Measurements from ENCODE around the gene LCMT2. TPM values are rescaled to one million over a fixed set of nuclear protein-coding genes. Genes with fewer than 3 reads are reported as not detected.

The LCMT2 gene
- polyA plus RNA-seq (2013): 3.8 and 4.0 TPM in 2 replicates

DNA sequence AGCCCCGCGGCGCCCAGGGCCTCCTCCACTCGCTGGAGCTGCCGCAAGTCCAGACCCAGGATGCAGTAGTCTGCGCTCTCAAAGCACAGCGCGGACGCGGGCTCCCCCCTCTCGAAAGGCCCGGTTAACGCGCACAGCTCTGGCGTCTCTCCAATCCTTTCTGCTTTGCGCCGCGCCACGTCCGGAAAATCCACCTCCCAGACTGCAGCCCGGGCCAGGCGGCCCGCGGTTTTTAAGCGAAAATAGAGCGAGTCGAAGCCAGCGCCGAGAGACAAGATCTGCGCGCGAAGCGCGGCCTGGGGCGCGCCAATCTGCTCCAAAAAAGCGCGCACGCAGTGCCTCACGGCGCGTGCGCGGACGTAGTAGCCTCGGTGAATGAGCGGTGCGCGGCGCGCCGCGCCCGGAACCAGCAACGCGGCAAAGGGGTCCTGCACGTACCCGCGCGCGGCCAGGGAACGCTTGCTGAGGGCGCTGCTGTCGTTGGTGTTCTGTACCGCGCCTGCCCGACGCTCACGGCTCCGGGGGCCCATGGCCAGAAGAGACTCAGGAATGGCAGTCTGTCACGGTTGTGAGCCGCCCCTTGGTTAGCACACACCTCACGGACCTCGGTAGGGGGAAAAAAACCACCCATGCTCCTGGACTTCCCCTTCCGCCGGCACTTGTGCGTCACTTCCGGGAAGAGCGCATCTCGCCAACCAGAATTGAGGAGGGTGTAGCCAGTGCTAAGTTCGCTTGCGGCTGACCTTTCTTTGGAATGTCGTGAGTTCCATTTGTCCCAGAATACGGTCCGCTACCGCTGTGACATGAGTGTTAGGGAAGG lies at the start of gene LCMT2:
LCMT2 (minus strand) TSS at position 614 of the 820 bp plus-strand sequence; CDS start at position 530, 84 bp downstream.
- H3K9me3 ChIP-seq (ENCODE audit: insufficient read depth, low read depth, low read length): no peaks in the 10 kb centered on the region
- H3K4me3 ChIP-seq (ENCODE audit: low read depth, low read length): peak within 1 kb of the TSS; percentile 91
- no CpG with 5 or more reads among the region's 86 CpGs for WGBS (ENCODE audit: extremely low coverage, insufficient coverage, insufficient read length)
- H3K14ac ChIP-seq (ENCODE audit: low read length): peak within 1 kb of the TSS; percentile 94
- H3K27me3 ChIP-seq (ENCODE audit: insufficient read depth, low read length): no peaks in the 10 kb centered on the region
- H3K4me2 ChIP-seq (ENCODE audit: low read length): peak within 1 kb of the TSS; percentile 87
- peak within 1 kb of the TSS; percentile 97 for H3K18ac ChIP-seq (ENCODE audit: low read length)
- peak within 1 kb of the TSS; percentile 85 for H2BK5ac ChIP-seq (ENCODE audit: low read depth, low read length, poor library complexity)
- H4K91ac ChIP-seq (ENCODE audit: low read depth, low read length): peak within 1 kb of the TSS; percentile 94
- H3K4ac ChIP-seq (ENCODE audit: low read depth, low read length): peak within 1 kb of the TSS; percentile 91
- peak within 1 kb of the TSS; percentile 98 for H4K8ac ChIP-seq (ENCODE audit: low read depth, low read length)
- H2BK12ac ChIP-seq (ENCODE audit: low read length): no peak within 1 kb of the TSS
- peaks cover 9% of the 10 kb centered on the region for H3K79me2 ChIP-seq (ENCODE audit: control insufficient read depth, insufficient read depth, low read length, poor library complexity)
- peak within 1 kb of the TSS; percentile 93 for H3K27ac ChIP-seq (ENCODE audit: low read depth, low read length)
- peak within 1 kb of the TSS; percentile 86 for H3K9ac ChIP-seq (ENCODE audit: low read length)
- no peak within 1 kb of the TSS for H3K23ac ChIP-seq (ENCODE audit: low read length)
- H3K4me1 ChIP-seq (ENCODE audit: control insufficient read depth in 1 of 2, insufficient read depth in 2 of 2, low read length in 2 of 2): peaks cover 8 to 9% of the 10 kb centered on the region in 2 experiments
- H3K36me3 ChIP-seq (ENCODE audit: control insufficient read depth in 1 of 2, insufficient read depth in 2 of 2, low read length in 2 of 2): no peaks in the 10 kb centered on the region
- peak within 1 kb of the TSS; percentile 95 for H4K12ac ChIP-seq (ENCODE audit: low read depth, low read length)
- peak within 1 kb of the TSS; percentile 87 for H2BK120ac ChIP-seq (ENCODE audit: insufficient read depth, low read length, poor library complexity)
- DNase-seq: peak; percentile 95 to 98
- H2AK5ac ChIP-seq (ENCODE audit: low read length): peak within 1 kb of the TSS; percentile 78
- peak within 1 kb of the TSS; percentile 89 for H2AFZ ChIP-seq (ENCODE audit: insufficient read depth, low read length, poor library complexity)
- H3K79me1 ChIP-seq (ENCODE audit: low read length): peaks cover 12% of the 10 kb centered on the region

- no peak overlapping the region for H3K4me3 ChIP-seq (ENCODE audit: low read depth, low read length)
- H3K36me3 ChIP-seq (ENCODE audit: control insufficient read depth in 1 of 2, insufficient read depth in 2 of 2, low read length in 2 of 2): peaks cover 7 to 9% of the 10 kb centered on the region in 2 experiments
- no peak overlapping the region for H3K4ac ChIP-seq (ENCODE audit: low read depth, low read length)
- no peak overlapping the region for H2BK5ac ChIP-seq (ENCODE audit: low read depth, low read length, poor library complexity)
- no peak for DNase-seq
- no peaks in the 10 kb centered on the region for H3K4me1 ChIP-seq (ENCODE audit: control insufficient read depth in 1 of 2, insufficient read depth in 2 of 2, low read length in 2 of 2)
- no peaks in the 10 kb centered on the region for H3K27me3 ChIP-seq (ENCODE audit: insufficient read depth, low read length)
- no peak overlapping the region for H2AFZ ChIP-seq (ENCODE audit: insufficient read depth, low read length, poor library complexity)
- H2AK5ac ChIP-seq (ENCODE audit: low read length): no peak overlapping the region
- no peak overlapping the region for H4K8ac ChIP-seq (ENCODE audit: low read depth, low read length)
- no peak overlapping the region for H2BK12ac ChIP-seq (ENCODE audit: low read length)
- H3K14ac ChIP-seq (ENCODE audit: low read length): no peak overlapping the region
- no peak overlapping the region for H3K4me2 ChIP-seq (ENCODE audit: low read length)
- no peaks in the 10 kb centered on the region for H3K9me3 ChIP-seq (ENCODE audit: insufficient read depth, low read depth, low read length)
- no peaks in the 10 kb centered on the region for H3K79me1 ChIP-seq (ENCODE audit: low read length)
- H3K18ac ChIP-seq (ENCODE audit: low read length): no peak overlapping the region
- no peaks in the 10 kb centered on the region for H3K79me2 ChIP-seq (ENCODE audit: control insufficient read depth, insufficient read depth, low read length, poor library complexity)
- H3K23ac ChIP-seq (ENCODE audit: low read length): no peak overlapping the region
- no peak overlapping the region for H4K91ac ChIP-seq (ENCODE audit: low read depth, low read length)
- no peak overlapping the region for H3K27ac ChIP-seq (ENCODE audit: low read depth, low read length)
- H3K9ac ChIP-seq (ENCODE audit: low read length): no peak overlapping the region
- no peak overlapping the region for H2BK120ac ChIP-seq (ENCODE audit: insufficient read depth, low read length, poor library complexity)
- H4K12ac ChIP-seq (ENCODE audit: low read depth, low read length): no peak overlapping the region
Measured at GRCh38 chr15:43378601-43379000, 48.2 kb upstream of the LCMT2 start.

DNA sequence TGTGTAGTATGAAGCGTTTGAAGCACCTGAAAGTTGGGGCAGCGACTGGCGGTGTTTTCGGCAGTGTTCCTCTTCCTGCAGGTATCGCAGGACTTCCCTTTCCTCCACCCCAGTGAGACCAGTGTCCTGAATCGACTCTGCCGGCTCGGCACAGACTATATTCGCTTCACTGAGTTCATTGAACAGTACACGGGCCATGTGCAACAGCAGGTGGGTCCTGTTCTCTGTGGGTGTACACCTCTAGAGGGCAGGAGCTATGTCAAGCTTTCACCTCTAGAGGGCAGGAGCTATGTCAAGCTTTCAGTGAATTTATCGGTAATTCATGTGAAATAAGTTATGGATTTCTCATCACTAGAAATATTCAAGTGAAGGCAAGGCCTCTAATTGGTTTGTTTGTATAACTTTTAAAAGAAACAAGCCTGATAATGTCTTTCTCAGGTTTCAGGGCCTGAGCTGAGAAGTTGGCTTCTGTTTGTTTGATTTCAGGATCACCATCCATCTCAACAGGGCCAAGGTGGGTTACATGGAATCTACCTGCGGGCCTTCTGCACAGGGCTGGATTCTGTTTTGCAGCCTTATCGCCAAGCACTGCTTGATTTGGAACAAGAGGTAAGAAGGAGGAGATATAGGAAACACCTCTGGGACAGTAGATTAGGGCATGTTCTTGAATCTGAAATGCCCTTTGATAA lies 45.8 kb upstream of the LCMT2 start:
- WGBS (ENCODE audit: extremely low coverage, insufficient coverage, insufficient read length): no CpG with 5 or more reads among the region's 13 CpGs
- H3K27ac ChIP-seq (ENCODE audit: low read depth, low read length): no peak overlapping the region

DNA sequence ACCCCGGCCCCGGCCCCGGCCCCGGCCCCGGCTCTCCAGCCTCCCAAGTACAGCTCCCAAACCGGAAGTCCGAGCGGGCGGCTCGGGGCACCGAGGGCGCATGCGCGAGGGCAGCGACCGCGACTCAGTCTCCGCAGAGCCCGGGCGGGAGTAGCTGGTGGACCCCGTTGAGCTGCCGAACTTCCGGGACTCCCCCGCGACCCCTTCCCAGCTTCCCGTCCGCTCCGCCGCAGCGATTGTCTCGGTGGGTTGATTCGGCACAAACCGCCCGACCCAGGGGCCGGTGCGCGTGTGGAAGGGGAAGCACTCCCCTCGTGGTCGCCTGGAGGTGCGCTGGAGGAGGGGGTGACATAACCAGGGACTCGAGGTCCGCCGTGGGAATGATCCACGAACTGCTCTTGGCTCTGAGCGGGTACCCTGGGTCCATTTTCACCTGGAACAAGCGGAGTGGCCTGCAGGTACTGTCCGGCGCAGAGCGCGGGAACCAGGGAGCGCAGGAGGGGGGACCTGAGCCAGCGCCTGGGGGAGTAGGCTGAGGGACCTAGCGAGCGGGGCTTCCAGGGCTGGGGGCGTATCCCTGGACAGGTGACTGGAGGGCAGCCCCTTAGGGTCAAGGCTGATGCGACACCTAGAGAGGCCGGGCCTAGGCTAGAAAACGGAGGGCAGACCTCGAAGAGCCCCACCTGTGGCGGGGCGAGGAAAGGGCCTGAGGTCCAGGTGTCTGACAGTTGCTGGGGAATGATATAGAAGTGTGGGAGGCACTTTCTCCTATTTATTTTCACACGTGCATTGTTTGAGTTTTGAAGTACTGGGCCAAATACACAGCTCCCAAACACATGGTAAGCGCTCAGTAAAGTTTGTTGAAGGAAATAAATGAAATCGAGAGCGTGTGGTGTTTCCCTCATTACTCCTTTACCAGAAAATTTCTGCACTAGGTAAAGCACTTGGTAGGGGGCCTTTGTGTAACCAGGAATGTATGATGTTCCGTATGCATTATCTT lies 40.9 kb upstream of the LCMT2 start, which contains the start of the genes TUBGCP4 and ZSCAN29:
TUBGCP4 (plus strand) TSS at position 127 of the 1,000 bp plus-strand sequence; CDS start at position 381, 254 bp downstream.
ZSCAN29 (minus strand) TSS at position 69 of the 1,000 bp plus-strand sequence. CDS start 1,130 bp downstream, outside the sequence.
- H2AK5ac ChIP-seq (ENCODE audit: low read length): no peak within 1 kb of the TSS
- DNase-seq: peak; percentile 82 to 92
- H4K8ac ChIP-seq (ENCODE audit: low read depth, low read length): peak within 1 kb of the TSS; percentile 89
- WGBS (ENCODE audit: extremely low coverage, insufficient coverage, insufficient read length): no CpG with 5 or more reads among the region's 66 CpGs
- H3K9ac ChIP-seq (ENCODE audit: low read length): peak within 1 kb of the TSS; percentile 85
- H3K18ac ChIP-seq (ENCODE audit: low read length): peak within 1 kb of the TSS; percentile 85
- peak within 1 kb of the TSS; percentile 93 for H3K4me3 ChIP-seq (ENCODE audit: low read depth, low read length)
- H2BK12ac ChIP-seq (ENCODE audit: low read length): no peak within 1 kb of the TSS
- no peaks in the 10 kb centered on the region for H3K9me3 ChIP-seq (ENCODE audit: insufficient read depth, low read depth, low read length)
- peak within 1 kb of the TSS; percentile 18 for H3K27ac ChIP-seq (ENCODE audit: low read depth, low read length)
- peaks cover 4% of the 10 kb centered on the region for H3K79me1 ChIP-seq (ENCODE audit: low read length)
- H4K12ac ChIP-seq (ENCODE audit: low read depth, low read length): peak within 1 kb of the TSS; percentile 60
- peak within 1 kb of the TSS; percentile 90 for H3K14ac ChIP-seq (ENCODE audit: low read length)
- peak within 1 kb of the TSS; percentile 68 for H3K4ac ChIP-seq (ENCODE audit: low read depth, low read length)
- peak within 1 kb of the TSS; percentile 47 for H2AFZ ChIP-seq (ENCODE audit: insufficient read depth, low read length, poor library complexity)
- H3K79me2 ChIP-seq (ENCODE audit: control insufficient read depth, insufficient read depth, low read length, poor library complexity): peaks cover 8% of the 10 kb centered on the region
- H2BK120ac ChIP-seq (ENCODE audit: insufficient read depth, low read length, poor library complexity): peak within 1 kb of the TSS; percentile 77
- H3K23ac ChIP-seq (ENCODE audit: low read length): no peak within 1 kb of the TSS
- H4K91ac ChIP-seq (ENCODE audit: low read depth, low read length): peak within 1 kb of the TSS; percentile 60
- no peaks in the 10 kb centered on the region for H3K27me3 ChIP-seq (ENCODE audit: insufficient read depth, low read length)
- peak within 1 kb of the TSS; percentile 23 for H2BK5ac ChIP-seq (ENCODE audit: low read depth, low read length, poor library complexity)
- peaks cover 5 to 8% of the 10 kb centered on the region in 2 experiments for H3K36me3 ChIP-seq (ENCODE audit: control insufficient read depth in 1 of 2, insufficient read depth in 2 of 2, low read length in 2 of 2)
- peaks cover 5 to 6% of the 10 kb centered on the region in 2 experiments for H3K4me1 ChIP-seq (ENCODE audit: control insufficient read depth in 1 of 2, insufficient read depth in 2 of 2, low read length in 2 of 2)
- peak within 1 kb of the TSS; percentile 97 for H3K4me2 ChIP-seq (ENCODE audit: low read length)

More for the DNA sequence above, 45.8 kb upstream of the LCMT2 start:
- H3K9me3 ChIP-seq (ENCODE audit: insufficient read depth, low read depth, low read length): no peaks in the 10 kb centered on the region
- no peaks in the 10 kb centered on the region for H3K4me1 ChIP-seq (ENCODE audit: control insufficient read depth in 1 of 2, insufficient read depth in 2 of 2, low read length in 2 of 2)
- no peak overlapping the region for H3K18ac ChIP-seq (ENCODE audit: low read length)
- H2BK120ac ChIP-seq (ENCODE audit: insufficient read depth, low read length, poor library complexity): no peak overlapping the region
- H3K4me3 ChIP-seq (ENCODE audit: low read depth, low read length): no peak overlapping the region
- H3K27me3 ChIP-seq (ENCODE audit: insufficient read depth, low read length): no peaks in the 10 kb centered on the region
- H2AK5ac ChIP-seq (ENCODE audit: low read length): no peak overlapping the region
- H4K8ac ChIP-seq (ENCODE audit: low read depth, low read length): no peak overlapping the region
- H3K79me2 ChIP-seq (ENCODE audit: control insufficient read depth, insufficient read depth, low read length, poor library complexity): peaks cover 2% of the 10 kb centered on the region
- H3K4ac ChIP-seq (ENCODE audit: low read depth, low read length): no peak overlapping the region
- no peak overlapping the region for H4K12ac ChIP-seq (ENCODE audit: low read depth, low read length)
- H3K23ac ChIP-seq (ENCODE audit: low read length): no peak overlapping the region
- no peak overlapping the region for H4K91ac ChIP-seq (ENCODE audit: low read depth, low read length)
- peak; percentile 34 to 77 for DNase-seq
- peaks cover 2% of the 10 kb centered on the region for H3K79me1 ChIP-seq (ENCODE audit: low read length)
- H2BK5ac ChIP-seq (ENCODE audit: low read depth, low read length, poor library complexity): no peak overlapping the region
- no peak overlapping the region for H3K9ac ChIP-seq (ENCODE audit: low read length)
- peaks cover 3% of the 10 kb centered on the region in 2 experiments for H3K36me3 ChIP-seq (ENCODE audit: control insufficient read depth in 1 of 2, insufficient read depth in 2 of 2, low read length in 2 of 2)
- no peak overlapping the region for H3K4me2 ChIP-seq (ENCODE audit: low read length)
- H2BK12ac ChIP-seq (ENCODE audit: low read length): no peak overlapping the region
- no peak overlapping the region for H2AFZ ChIP-seq (ENCODE audit: insufficient read depth, low read length, poor library complexity)
- no peak overlapping the region for H3K14ac ChIP-seq (ENCODE audit: low read length)
